Adrenal gland (tissue), 5 donors: ENCODE results near the gene ZFAND4.

Experiments
- CTCF ChIP-seq, 6 experiments: fragments of 450-650 bp in 4 of 6; fragments of 200-600 bp in 2 of 6; sonication (generic) in 1 of 6; IDR thresholded peaks; 1 replicate in 5 of 6; 2 replicates in 1 of 6; pipeline versions ENCODE4 v1.5.1 to v1.8.0; 2016 to 2021; ENCODE audit warnings: antibody characterized with exemption in 6 of 6, mild to moderate bottlenecking in 2 of 6, moderate library complexity in 1 of 6
- POLR2A ChIP-seq, 2 donors: fragments of 450-650 bp; IDR thresholded peaks; one replicate each; pipeline ENCODE4 v1.6.1; 2017; ENCODE audit warnings: antibody characterized with exemption in 2 of 2, mild to moderate bottlenecking in 2 of 2, moderate library complexity in 1 of 2
- donor health status: DM: no; HTN: no; CAD: no.

DNA sequence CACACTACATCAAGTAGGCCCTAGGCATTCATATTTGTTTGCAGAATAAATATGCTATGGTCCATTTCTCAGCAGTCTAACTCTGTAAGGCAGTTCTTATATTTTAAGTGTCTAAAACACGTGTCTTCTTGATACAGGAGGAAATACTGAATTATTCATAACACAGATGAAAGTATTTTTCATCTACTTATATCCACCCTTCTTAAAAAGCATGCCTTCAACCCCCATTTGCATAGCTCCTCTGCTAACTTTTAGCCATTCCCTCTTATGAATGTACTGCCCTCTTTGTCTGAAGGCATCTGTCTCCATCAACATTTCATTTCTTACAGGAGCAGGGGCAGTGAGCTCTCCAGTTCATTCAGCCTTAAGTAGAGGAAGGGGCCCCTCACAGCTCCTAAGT, 57.7 kb downstream of the ZFAND4 start:
- TF ChIP-seq CTCF (IDR thresholded peaks at IDR 0.05) (no peak), POLR2A (IDR thresholded peaks at IDR 0.05) (no peak)
